ENCODE results near the gene YTHDF1. TPM values are rescaled to one million over a fixed set of nuclear protein-coding genes. Genes with fewer than 3 reads are reported as not detected.

YTHDF1 gene
- total RNA-seq, 1 donor from 2014 or later: 32.6 TPM

DNA sequence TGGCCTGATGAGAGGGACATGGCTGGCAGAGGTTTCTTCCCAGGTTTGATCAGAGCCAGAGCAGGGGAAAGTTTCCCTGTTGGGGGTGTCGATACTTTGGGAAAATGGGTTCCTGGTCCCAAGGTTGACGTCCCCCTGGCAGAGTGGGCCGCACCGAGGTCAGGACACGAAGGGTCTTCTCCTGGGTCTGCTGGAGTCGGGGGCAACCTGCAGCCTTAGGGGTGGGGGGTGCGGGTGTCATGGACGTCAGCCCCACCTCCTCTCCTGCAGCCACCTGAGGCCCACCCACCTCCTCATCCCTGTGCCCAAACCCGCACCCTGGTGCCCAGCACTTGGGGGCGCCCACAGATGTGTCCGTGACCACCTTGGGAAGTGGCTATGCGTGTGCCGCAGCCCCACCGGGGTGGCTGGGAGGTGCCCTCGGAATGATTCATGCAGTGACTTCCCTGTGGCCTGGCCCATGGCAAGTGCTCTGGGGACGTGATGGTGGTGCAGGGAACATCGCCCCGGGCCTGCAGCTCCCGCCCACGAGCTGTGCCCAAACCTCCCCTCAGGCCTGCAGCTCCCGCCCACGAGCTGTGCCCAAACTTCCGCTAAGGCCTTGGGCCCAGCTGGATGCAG is 64.9 kb downstream of the YTHDF1 start:
- POLR2A ChIA-PET: no interaction called here
- Mint-ChIP-seq H3K9me3 (peaks cover 13% of the 10 kb centered on the region), H3K4me1 (no peaks in the 10 kb centered on the region), H3K27ac (no peak overlapping the region), H3K27me3 (peaks cover 36% of the 10 kb centered on the region), H3K36me3 (ENCODE audit: low read depth) (peaks cover 5% of the 10 kb centered on the region), H3K4me3 (no peak overlapping the region)
- ATAC-seq (ENCODE audit: low read depth) (no peak), DNase-seq (no peak)
- intact Hi-C loops (cut with micrococcal nuclease): no loop called here
- TF ChIP-seq, protein P1, sequence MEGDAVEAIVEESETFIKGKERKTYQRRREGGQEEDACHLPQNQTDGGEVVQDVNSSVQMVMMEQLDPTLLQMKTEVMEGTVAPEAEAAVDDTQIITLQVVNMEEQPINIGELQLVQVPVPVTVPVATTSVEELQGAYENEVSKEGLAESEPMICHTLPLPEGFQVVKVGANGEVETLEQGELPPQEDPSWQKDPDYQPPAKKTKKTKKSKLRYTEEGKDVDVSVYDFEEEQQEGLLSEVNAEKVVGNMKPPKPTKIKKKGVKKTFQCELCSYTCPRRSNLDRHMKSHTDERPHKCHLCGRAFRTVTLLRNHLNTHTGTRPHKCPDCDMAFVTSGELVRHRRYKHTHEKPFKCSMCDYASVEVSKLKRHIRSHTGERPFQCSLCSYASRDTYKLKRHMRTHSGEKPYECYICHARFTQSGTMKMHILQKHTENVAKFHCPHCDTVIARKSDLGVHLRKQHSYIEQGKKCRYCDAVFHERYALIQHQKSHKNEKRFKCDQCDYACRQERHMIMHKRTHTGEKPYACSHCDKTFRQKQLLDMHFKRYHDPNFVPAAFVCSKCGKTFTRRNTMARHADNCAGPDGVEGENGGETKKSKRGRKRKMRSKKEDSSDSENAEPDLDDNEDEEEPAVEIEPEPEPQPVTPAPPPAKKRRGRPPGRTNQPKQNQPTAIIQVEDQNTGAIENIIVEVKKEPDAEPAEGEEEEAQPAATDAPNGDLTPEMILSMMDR (IDR thresholded peaks at IDR 0.05): no peak
- CTCF ChIA-PET: no interaction called here

DNA sequence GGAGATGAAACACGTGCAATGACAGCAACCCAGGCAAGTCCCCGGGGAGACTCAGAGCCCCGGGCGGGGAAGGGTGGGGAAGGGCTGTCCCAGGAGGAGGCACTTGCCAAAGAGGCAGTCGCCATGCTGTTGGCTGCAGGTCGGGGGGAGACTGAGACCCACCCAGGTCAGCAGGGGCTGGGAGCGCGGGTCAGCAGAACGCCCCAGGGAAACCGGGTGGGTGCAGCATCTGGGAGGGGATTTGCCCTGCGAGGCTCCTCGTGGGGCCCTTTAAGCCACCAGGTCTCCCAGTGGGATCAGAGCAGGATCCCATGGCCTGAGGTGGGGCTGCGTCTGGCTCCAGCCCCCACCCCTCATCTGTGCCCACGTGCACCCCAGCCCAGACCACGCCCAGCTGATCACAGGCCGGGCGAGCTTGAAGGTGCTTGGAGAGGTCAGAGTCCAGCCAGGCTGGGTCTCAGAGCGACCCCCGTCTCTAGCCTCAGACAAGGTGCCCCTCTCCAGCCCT is 65.5 kb downstream of the YTHDF1 start:
- ChIA-PET POLR2A (no interaction called here), CTCF (no interaction called here)
- DNase-seq: no peak
- H3K36me3 Mint-ChIP-seq (ENCODE audit: low read depth): peaks cover 5% of the 10 kb centered on the region
- H3K4me1 Mint-ChIP-seq: no peaks in the 10 kb centered on the region
- TF ChIP-seq, protein P1 (IDR thresholded peaks at IDR 0.05): no peak
- ATAC-seq (ENCODE audit: low read depth): no peak
- peaks cover 13% of the 10 kb centered on the region for H3K9me3 Mint-ChIP-seq
- no peak overlapping the region for H3K4me3 Mint-ChIP-seq
- H3K27me3 Mint-ChIP-seq: peaks cover 36% of the 10 kb centered on the region
- no peak overlapping the region for H3K27ac Mint-ChIP-seq
- intact Hi-C loops (cut with micrococcal nuclease): no loop called here

DNA sequence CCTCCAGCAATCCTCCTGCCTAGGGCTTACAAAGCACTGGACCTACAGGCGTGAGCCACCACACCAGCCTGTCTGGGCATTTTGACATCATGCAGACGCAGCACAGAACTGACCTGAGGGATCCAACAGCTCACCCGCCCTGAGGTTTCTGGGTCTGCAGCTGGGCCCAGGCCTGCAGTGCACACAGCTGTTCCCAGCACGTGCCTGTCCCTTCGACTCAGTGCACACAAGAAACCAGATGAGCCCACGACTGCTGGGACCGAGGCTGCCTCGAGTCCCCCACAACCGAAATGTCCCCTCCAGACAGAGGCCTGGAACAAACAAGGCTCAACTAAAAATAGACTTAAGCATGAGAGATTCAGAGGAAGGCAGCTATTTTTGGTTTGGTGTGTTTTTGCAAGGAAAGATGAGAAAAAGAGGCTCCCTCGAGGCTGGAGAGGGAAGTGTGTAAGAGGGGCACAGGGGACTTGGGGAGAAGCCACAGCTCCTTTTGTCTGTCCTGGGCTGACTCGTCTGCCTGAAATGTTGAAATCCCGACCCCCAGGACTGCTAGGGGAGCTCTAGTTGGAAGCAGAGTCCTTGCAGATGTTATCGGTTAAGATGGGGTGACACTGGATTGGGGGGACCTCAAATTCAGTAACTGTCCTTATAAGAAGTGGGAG is 66.3 kb downstream of the YTHDF1 start:
- no peaks in the 10 kb centered on the region for H3K4me1 Mint-ChIP-seq
- intact Hi-C loops (cut with micrococcal nuclease): no loop called here
- ChIA-PET CTCF (no interaction called here), POLR2A (no interaction called here)
- H3K4me3 Mint-ChIP-seq: no peak overlapping the region
- DNase-seq (no peak), ATAC-seq (ENCODE audit: low read depth) (no peak)
- TF ChIP-seq, protein P1 (IDR thresholded peaks at IDR 0.05): no peak
- H3K36me3 Mint-ChIP-seq (ENCODE audit: low read depth): peaks cover 5% of the 10 kb centered on the region
- H3K27ac Mint-ChIP-seq: no peak overlapping the region
- peaks cover 38% of the 10 kb centered on the region for H3K27me3 Mint-ChIP-seq
- peaks cover 13% of the 10 kb centered on the region for H3K9me3 Mint-ChIP-seq

DNA sequence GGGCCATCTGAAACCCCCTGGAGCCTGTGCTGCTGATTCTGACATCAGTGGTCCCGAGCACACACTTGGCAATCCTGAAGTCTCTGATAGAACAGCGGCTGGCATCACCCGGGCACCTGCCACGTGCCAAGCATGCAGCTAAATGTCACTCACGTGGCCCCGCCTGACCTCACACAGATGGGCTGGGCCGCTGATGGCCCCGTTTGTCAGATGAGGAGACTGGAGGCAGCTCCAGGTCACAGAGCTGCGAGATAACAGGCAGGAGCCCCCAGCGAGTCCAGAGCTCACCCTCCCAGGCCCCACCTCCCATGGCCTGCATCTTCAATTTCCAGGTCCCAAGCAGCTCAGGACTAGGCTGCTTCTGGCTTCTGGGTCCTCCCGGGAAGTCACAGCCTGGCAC is 67.2 kb downstream of the YTHDF1 start:
- no peaks in the 10 kb centered on the region for H3K4me1 Mint-ChIP-seq
- peaks cover 5% of the 10 kb centered on the region for H3K36me3 Mint-ChIP-seq (ENCODE audit: low read depth)
- TF ChIP-seq, protein P1 (IDR thresholded peaks at IDR 0.05): no peak
- H3K27me3 Mint-ChIP-seq: peaks cover 38% of the 10 kb centered on the region
- DNase-seq (no peak), ATAC-seq (ENCODE audit: low read depth) (no peak)
- no peak overlapping the region for H3K4me3 Mint-ChIP-seq
- intact Hi-C loops (cut with micrococcal nuclease): no loop called here
- peaks cover 13% of the 10 kb centered on the region for H3K9me3 Mint-ChIP-seq
- H3K27ac Mint-ChIP-seq: no peak overlapping the region
- ChIA-PET CTCF (no interaction called here), POLR2A (no interaction called here)

DNA sequence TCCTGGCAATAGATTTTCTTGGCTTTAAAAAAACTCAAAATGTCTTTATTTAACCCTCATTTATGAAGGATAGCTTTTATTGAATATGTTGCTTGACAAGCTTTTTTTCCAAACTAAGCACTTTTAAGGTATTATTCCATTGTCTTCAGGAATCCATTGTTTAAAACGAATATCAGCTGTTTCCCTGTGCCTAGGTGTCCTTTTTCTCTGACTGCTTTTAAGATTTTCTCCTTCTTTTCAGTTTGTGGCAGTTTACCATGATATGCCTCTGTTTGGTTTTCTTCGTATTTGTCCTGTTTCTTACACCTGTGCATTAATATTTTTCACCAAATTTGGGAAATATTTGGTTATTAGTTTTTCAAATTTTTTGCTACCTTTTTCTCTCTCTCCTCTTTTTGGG is 68.4 kb downstream of the YTHDF1 start:
- H3K4me1 Mint-ChIP-seq: no peaks in the 10 kb centered on the region
- H3K27ac Mint-ChIP-seq: no peak overlapping the region
- no peak for ATAC-seq (ENCODE audit: low read depth)
- TF ChIP-seq, protein P1 (IDR thresholded peaks at IDR 0.05): no peak
- peaks cover 13% of the 10 kb centered on the region for H3K9me3 Mint-ChIP-seq
- CTCF ChIA-PET: no interaction called here
- H3K36me3 Mint-ChIP-seq (ENCODE audit: low read depth): peaks cover 5% of the 10 kb centered on the region
- H3K27me3 Mint-ChIP-seq: peaks cover 36% of the 10 kb centered on the region
- POLR2A ChIA-PET: no interaction called here
- intact Hi-C loops (cut with micrococcal nuclease): no loop called here
- H3K4me3 Mint-ChIP-seq: no peak overlapping the region
- DNase-seq: no peak

Other genes with a start within 250 kb of the YTHDF1 start
- gene BHLHE23, start 209.2 kb downstream of the YTHDF1 start, total RNA-seq: not detected in 2 replicates
- gene BIRC7, start 19.8 kb upstream of the YTHDF1 start, total RNA-seq: not detected in 2 replicates
- not detected in 2 replicates for gene NKAIN4, start 38.3 kb upstream of the YTHDF1 start, total RNA-seq
- 72.4 and 85.8 TPM in 2 replicates for gene ARFGAP1, start 56.7 kb upstream of the YTHDF1 start, total RNA-seq
- not detected in 2 replicates for gene COL20A1, start 77.1 kb upstream of the YTHDF1 start, total RNA-seq
- not detected in 2 replicates for gene CHRNA4, start 145.2 kb upstream of the YTHDF1 start, total RNA-seq

Measured in activated B cell treated with CpG ODN at 0.5 μM for 24 hours (primary cell).